Liver (tissue), 9 donors: ENCODE results near the gene RASSF8. TPM values are rescaled to one million over a fixed set of nuclear protein-coding genes. Genes with fewer than 3 reads are reported as not detected.
A peak's percentile ranks its signal among the peaks of the same experiment; 100 is the strongest.
"Not testable (repeated sequence)": the region's sequence is repeated elsewhere in the genome, so short reads cannot be mapped to it uniquely, and the experiment has no call there.

ENCODE experiments used
- DNase-seq: peaks from one replicate; pipeline ENCODE4 v3.0.0-alpha.2; 2017; ENCODE audit warnings: low spot score
- H3K27ac ChIP-seq, 2 donors: one replicate each; pipeline ENCODE4 v1.7.0; 2013; ENCODE audit warnings: inconsistent platforms in 2 of 2, low read length in 2 of 2, control low read depth in 1 of 2, low read depth in 1 of 2, mild to moderate bottlenecking in 1 of 2
- H3K27me3 ChIP-seq, 4 donors: one replicate each; pipeline versions ENCODE4 v1.6.1 to v1.7.0; 2013; ENCODE audit warnings: low read length in 3 of 4, inconsistent platforms in 1 of 4, mild to moderate bottlenecking in 1 of 4, moderate library complexity in 1 of 4; ENCODE audit not compliant: control insufficient read depth in 4 of 4, insufficient read depth in 4 of 4
- H3K36me3 ChIP-seq, 4 donors: one replicate each; pipeline versions ENCODE4 v1.6.1 to v1.7.0; 2013; ENCODE audit warnings: low read length in 3 of 4, mild to moderate bottlenecking in 3 of 4, low read depth in 1 of 4, moderate library complexity in 1 of 4; ENCODE audit not compliant: control insufficient read depth in 4 of 4, insufficient read depth in 3 of 4
- H3K4me1 ChIP-seq, 4 donors: one replicate each; pipeline versions ENCODE4 v1.6.1 to v1.7.0; 2013; ENCODE audit warnings: low read length in 3 of 4, mild to moderate bottlenecking in 3 of 4, moderate library complexity in 1 of 4; ENCODE audit not compliant: control insufficient read depth in 4 of 4, insufficient read depth in 4 of 4
- H3K4me3 ChIP-seq, 3 donors: one replicate each; pipeline versions ENCODE4 v1.6.1 to v1.7.0; 2013; ENCODE audit warnings: low read length in 3 of 3, control low read depth in 1 of 3, low read depth in 1 of 3, mild to moderate bottlenecking in 1 of 3
- H3K9ac ChIP-seq, 2 donors: one replicate each; pipeline ENCODE4 v1.7.0; 2013; ENCODE audit warnings: low read length in 2 of 2, mild to moderate bottlenecking in 2 of 2, moderate library complexity in 2 of 2, control low read depth in 1 of 2, low read depth in 1 of 2
- H3K9me3 ChIP-seq, 4 donors: one replicate each; pipeline versions ENCODE4 v1.6.1 to v1.7.0; 2013; ENCODE audit warnings: low read length in 3 of 4; ENCODE audit not compliant: control insufficient read depth in 4 of 4
- ATF3 ChIP-seq: IDR thresholded peaks from 2 replicates; pipeline ENCODE4 v1.6.1; 2016; ENCODE audit warnings: antibody characterized with exemption
- EGR1 ChIP-seq, 2 donors: IDR thresholded peaks; 2 replicates each; pipeline ENCODE4 v1.6.1; 2016 to 2018; ENCODE audit warnings: antibody characterized with exemption in 2 of 2, low read depth in 2 of 2
- FOXA1 ChIP-seq: IDR thresholded peaks from 2 replicates; pipeline ENCODE4 v1.6.1; 2016; ENCODE audit warnings: antibody characterized with exemption
- FOXA2 ChIP-seq: IDR thresholded peaks from 2 replicates; pipeline ENCODE4 v1.6.1; 2016; ENCODE audit warnings: antibody characterized with exemption
- GABPA ChIP-seq, 2 donors: IDR thresholded peaks in 1 of 2; conservative IDR thresholded peaks in 1 of 2; 2 replicates each; pipeline ENCODE4 v1.6.1; 2016; ENCODE audit warnings: antibody characterized with exemption in 2 of 2, mild to moderate bottlenecking in 1 of 2, moderate library complexity in 1 of 2
- HNF4A ChIP-seq, 2 donors: conservative IDR thresholded peaks; 2 replicates each; pipeline ENCODE4 v1.6.1; 2016; ENCODE audit warnings: antibody characterized with exemption in 2 of 2, mild to moderate bottlenecking in 2 of 2
- HNF4G ChIP-seq: IDR thresholded peaks from 2 replicates; pipeline ENCODE4 v1.6.1; 2016; ENCODE audit warnings: antibody characterized with exemption
- JUND ChIP-seq, 2 donors: IDR thresholded peaks; 2 replicates each; pipeline ENCODE4 v1.6.1; 2016; ENCODE audit warnings: antibody characterized with exemption in 2 of 2
- MAX ChIP-seq: IDR thresholded peaks from 2 replicates; pipeline ENCODE4 v1.6.1; 2016; ENCODE audit warnings: antibody characterized with exemption
- NR2F2 ChIP-seq: IDR thresholded peaks from 2 replicates; pipeline ENCODE4 v1.6.1; 2016; ENCODE audit warnings: antibody characterized with exemption
- RAD21 ChIP-seq, 2 donors: IDR thresholded peaks; 2 replicates each; pipeline ENCODE4 v1.6.1; 2016; ENCODE audit warnings: antibody characterized with exemption in 2 of 2, mild to moderate bottlenecking in 2 of 2
- RXRA ChIP-seq, 2 donors: IDR thresholded peaks; 2 replicates each; pipeline ENCODE4 v1.6.1; 2017 to 2018; ENCODE audit warnings: antibody characterized with exemption in 2 of 2, mild to moderate bottlenecking in 1 of 2
- SP1 ChIP-seq: IDR thresholded peaks from 2 replicates; pipeline ENCODE4 v1.6.1; 2018; ENCODE audit warnings: antibody characterized with exemption, mild to moderate bottlenecking
- TAF1 ChIP-seq: conservative IDR thresholded peaks from 2 replicates; pipeline ENCODE4 v1.6.1; 2016; ENCODE audit warnings: antibody characterized with exemption, mild to moderate bottlenecking
- YY1 ChIP-seq: IDR thresholded peaks from 2 replicates; pipeline ENCODE4 v1.6.1; 2016; ENCODE audit warnings: antibody characterized with exemption, mild to moderate bottlenecking
- ZBTB33 ChIP-seq: IDR thresholded peaks from 2 replicates; pipeline ENCODE4 v1.6.1; 2016; ENCODE audit warnings: antibody characterized with exemption
- WGBS: extraction: QIAGEN DNeasy Blood & Tissue Kit; methylation state at CpG from one replicate; pipeline ENCODE4 v1.1.7; 2013; 5-methylcytosine and 5-hydroxymethylcytosine counted together
- polyA plus RNA-seq, 2 donors: library from polyadenylated mRNA; stranded (reverse) in 1 of 2; unstranded in 1 of 2; fragments of 200-250 nt in 1 of 2; fragments of >200 nt in 1 of 2; fragmentation: Nextera tagmentation in 1 of 2; extraction: Ambion mirVana in 1 of 2; gene quantifications; one replicate each; pipeline versions ENCODE4 v1.2.1 to v1.2.3, GENCODE V29; 2013 to 2015
- total RNA-seq, 2 donors: library from RNA; depleted of rRNA; stranded (reverse); fragments of >200 nt; gene quantifications; one replicate each; pipeline ENCODE4 v1.2.3, GENCODE V29; 2014
- TF ChIP-seq, protein P1 (sequence below): IDR thresholded peaks from 2 replicates; pipeline ENCODE4 v1.6.1; 2016; ENCODE audit warnings: antibody characterized with exemption, mild to moderate bottlenecking
- TF ChIP-seq, protein P2 (sequence below): fragments of 150-350 bp; IDR thresholded peaks from 2 replicates; pipeline ENCODE4 v1.5.1; 2017; ENCODE audit warnings: improper control_type of control experiment, low read depth, low read length; ENCODE audit not compliant: missing input control
- donor health status: healthy.
- donor health status: healthy.
- donor health status: healthy.
- donor health status: healthy.
- donor health status: healthy.

Gene RASSF8
- total and polyA plus RNA-seq, 4 donors, result 1.7 to 9.4 (median 3.3) TPM

GRCh38 chr12:26055087-26055486 lies 96.6 kb downstream of the RASSF8 start:
- H3K4me3 ChIP-seq, result no peak overlapping the region
- no peaks in the 10 kb centered on the region for H3K4me1 ChIP-seq
- no peak for DNase-seq
- no peaks in the 10 kb centered on the region for H3K9me3 ChIP-seq
- H3K27ac ChIP-seq, result no peak overlapping the region
- peaks cover 0 to 1% (median 0%) of the 10 kb centered on the region in 4 donors for H3K36me3 ChIP-seq
- H3K27me3 ChIP-seq, result no peaks in the 10 kb centered on the region
- WGBS, result 87% methylated on average over 2 of the region's 2 CpGs
- TF ChIP-seq EGR1 (IDR thresholded peaks at IDR 0.05; ENCODE audit: low read depth in 2 of 2) (no peak), JUND (IDR thresholded peaks at IDR 0.05) (no peak), ATF3 (no peak), MAX (no peak), HNF4A (conservative IDR thresholded peaks at IDR 0.05) (no peak), NR2F2 (no peak), SP1 (no peak), ZBTB33 (no peak), GABPA (IDR thresholded peaks at IDR 0.05 in 1 of 2, conservative IDR thresholded peaks at IDR 0.05 in 1 of 2) (no peak), RXRA (IDR thresholded peaks at IDR 0.05) (no peak), FOXA2 (no peak), RAD21 (IDR thresholded peaks at IDR 0.05) (no peak), TAF1 (no peak), FOXA1 (no peak), YY1 (no peak), HNF4G (no peak)
- TF ChIP-seq, protein P1, sequence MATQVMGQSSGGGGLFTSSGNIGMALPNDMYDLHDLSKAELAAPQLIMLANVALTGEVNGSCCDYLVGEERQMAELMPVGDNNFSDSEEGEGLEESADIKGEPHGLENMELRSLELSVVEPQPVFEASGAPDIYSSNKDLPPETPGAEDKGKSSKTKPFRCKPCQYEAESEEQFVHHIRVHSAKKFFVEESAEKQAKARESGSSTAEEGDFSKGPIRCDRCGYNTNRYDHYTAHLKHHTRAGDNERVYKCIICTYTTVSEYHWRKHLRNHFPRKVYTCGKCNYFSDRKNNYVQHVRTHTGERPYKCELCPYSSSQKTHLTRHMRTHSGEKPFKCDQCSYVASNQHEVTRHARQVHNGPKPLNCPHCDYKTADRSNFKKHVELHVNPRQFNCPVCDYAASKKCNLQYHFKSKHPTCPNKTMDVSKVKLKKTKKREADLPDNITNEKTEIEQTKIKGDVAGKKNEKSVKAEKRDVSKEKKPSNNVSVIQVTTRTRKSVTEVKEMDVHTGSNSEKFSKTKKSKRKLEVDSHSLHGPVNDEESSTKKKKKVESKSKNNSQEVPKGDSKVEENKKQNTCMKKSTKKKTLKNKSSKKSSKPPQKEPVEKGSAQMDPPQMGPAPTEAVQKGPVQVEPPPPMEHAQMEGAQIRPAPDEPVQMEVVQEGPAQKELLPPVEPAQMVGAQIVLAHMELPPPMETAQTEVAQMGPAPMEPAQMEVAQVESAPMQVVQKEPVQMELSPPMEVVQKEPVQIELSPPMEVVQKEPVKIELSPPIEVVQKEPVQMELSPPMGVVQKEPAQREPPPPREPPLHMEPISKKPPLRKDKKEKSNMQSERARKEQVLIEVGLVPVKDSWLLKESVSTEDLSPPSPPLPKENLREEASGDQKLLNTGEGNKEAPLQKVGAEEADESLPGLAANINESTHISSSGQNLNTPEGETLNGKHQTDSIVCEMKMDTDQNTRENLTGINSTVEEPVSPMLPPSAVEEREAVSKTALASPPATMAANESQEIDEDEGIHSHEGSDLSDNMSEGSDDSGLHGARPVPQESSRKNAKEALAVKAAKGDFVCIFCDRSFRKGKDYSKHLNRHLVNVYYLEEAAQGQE, result no peak
- H3K9ac ChIP-seq, result no peak overlapping the region

DNA sequence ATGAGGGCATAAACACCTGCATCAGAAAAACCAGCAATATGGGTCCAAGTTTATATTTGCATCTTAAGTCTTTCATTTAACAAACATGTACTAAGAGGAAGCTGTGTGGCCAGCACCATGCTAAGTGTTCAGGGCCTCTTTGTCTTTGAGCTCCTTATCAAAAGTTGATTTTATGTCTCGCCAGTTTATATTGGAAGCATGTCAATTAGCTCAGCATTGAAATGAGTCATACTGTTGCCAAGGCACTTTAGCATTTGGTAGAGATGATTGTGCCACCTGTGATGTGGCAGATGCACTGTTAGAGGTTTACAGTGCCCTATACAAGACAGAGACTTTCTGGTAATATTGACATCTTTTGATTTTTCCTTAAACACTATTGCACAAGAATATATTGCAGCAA lies 97.9 kb downstream of the RASSF8 start:
- Histone ChIP-seq H3K4me1 (no peaks in the 10 kb centered on the region), H3K27me3 (no peaks in the 10 kb centered on the region), H3K9ac (no peak overlapping the region), H3K27ac (no peak overlapping the region), H3K4me3 (no peak overlapping the region), H3K36me3 (peaks cover 0 to 1% (median 0%) of the 10 kb centered on the region in 4 donors), H3K9me3 (no peaks in the 10 kb centered on the region)
- WGBS, result 27% methylated on average over 1 of the region's 1 CpG
- DNase-seq, result no peak
- TF ChIP-seq JUND (IDR thresholded peaks at IDR 0.05), result peak; percentile 93 to 98
- TF ChIP-seq, protein P2, sequence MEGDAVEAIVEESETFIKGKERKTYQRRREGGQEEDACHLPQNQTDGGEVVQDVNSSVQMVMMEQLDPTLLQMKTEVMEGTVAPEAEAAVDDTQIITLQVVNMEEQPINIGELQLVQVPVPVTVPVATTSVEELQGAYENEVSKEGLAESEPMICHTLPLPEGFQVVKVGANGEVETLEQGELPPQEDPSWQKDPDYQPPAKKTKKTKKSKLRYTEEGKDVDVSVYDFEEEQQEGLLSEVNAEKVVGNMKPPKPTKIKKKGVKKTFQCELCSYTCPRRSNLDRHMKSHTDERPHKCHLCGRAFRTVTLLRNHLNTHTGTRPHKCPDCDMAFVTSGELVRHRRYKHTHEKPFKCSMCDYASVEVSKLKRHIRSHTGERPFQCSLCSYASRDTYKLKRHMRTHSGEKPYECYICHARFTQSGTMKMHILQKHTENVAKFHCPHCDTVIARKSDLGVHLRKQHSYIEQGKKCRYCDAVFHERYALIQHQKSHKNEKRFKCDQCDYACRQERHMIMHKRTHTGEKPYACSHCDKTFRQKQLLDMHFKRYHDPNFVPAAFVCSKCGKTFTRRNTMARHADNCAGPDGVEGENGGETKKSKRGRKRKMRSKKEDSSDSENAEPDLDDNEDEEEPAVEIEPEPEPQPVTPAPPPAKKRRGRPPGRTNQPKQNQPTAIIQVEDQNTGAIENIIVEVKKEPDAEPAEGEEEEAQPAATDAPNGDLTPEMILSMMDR, result no peak
- TF ChIP-seq HNF4A (conservative IDR thresholded peaks at IDR 0.05), result peak; percentile 8 to 54
- TF ChIP-seq FOXA2, result peak; percentile 25
- TF ChIP-seq RAD21 (IDR thresholded peaks at IDR 0.05), result peak in 1 of 2 donors; percentile 19
- no peak for TF ChIP-seq SP1
- TF ChIP-seq ZBTB33, result no peak
- peak; percentile 64 for TF ChIP-seq ATF3
- TF ChIP-seq RXRA (IDR thresholded peaks at IDR 0.05), result peak in 1 of 2 donors; percentile 27

GRCh38 chr12:26057271-26057670 lies 98.8 kb downstream of the RASSF8 start:
- H3K4me1 ChIP-seq, DNase-seq, H3K4me3 ChIP-seq, H3K9ac ChIP-seq, H3K27me3 ChIP-seq, H3K36me3 ChIP-seq, H3K9me3 ChIP-seq, H3K27ac ChIP-seq: not testable (repeated sequence)
- WGBS, result 95% methylated on average over 6 of the region's 6 CpGs
